Endothelial cell of umbilical vein (primary cell): ENCODE measurements around the gene SRPX2. TPM values are rescaled to one million over a fixed set of nuclear protein-coding genes. Genes with fewer than 3 reads are reported as not detected.

ENCODE experiments used
- Bru-seq: library from RNA; stranded (reverse); fragments of 400-500 nt; gene quantifications from one replicate; lab custom pipeline; 2021; lab: Mats Ljungman, UMichigan
- BruChase-seq, 2 experiments: library from RNA; stranded (reverse); fragments of 400-500 nt; gene quantifications; one replicate each; lab custom pipeline; 2021; lab: Mats Ljungman, UMichigan
- BruUV-seq: library from RNA; stranded (reverse); fragments of 400-500 nt; replicated peaks from 2 replicates; lab custom pipeline; 2021; lab: Mats Ljungman, UMichigan
- CTCF ChIA-PET: fragments of 300-600, 350-600 bp; sonication (Branson Sonifier 250); formaldehyde crosslinking; loops from one replicate; lab custom pipeline; 2021; ENCODE audit warnings: antibody characterized with exemption, inconsistent platforms; lab: Charles Lee
- POLR2A ChIA-PET: fragments of 300-600, 350-600 bp; sonication (Branson Sonifier 250); formaldehyde crosslinking; loops from one replicate; lab custom pipeline; 2021; ENCODE audit warnings: antibody characterized with exemption, inconsistent platforms; lab: Charles Lee
- DNase-seq: peaks from one replicate; pipeline ENCODE4 v3.0.0-alpha.2; 2011; ENCODE audit warnings: low read depth, low spot score
- FAIRE-seq: peaks from 2 replicates; lab custom pipeline; 2011; peaks lifted over from hg19 to GRCh38; lab: Jason Lieb, UNC
- H2AFZ ChIP-seq: 2 replicates; pipeline ENCODE4 v1.6.0; 2012; ENCODE audit warnings: low read depth, low read length, control low read depth, inconsistent platforms
- H3K27ac ChIP-seq: 2 replicates; pipeline ENCODE4 v1.5.1; 2011; ENCODE audit warnings: low read depth, mild to moderate bottlenecking, control low read depth, low read length, moderate library complexity; ENCODE audit not compliant: insufficient read depth
- H3K27me3 ChIP-seq, 2 experiments: 2 replicates each; pipeline versions ENCODE4 v1.6.0 to v1.6.1; 2011; ENCODE audit warnings: low read length in 2 of 2, mixed read lengths in 1 of 2; ENCODE audit not compliant: control insufficient read depth in 2 of 2, insufficient read depth in 2 of 2
- H3K36me3 ChIP-seq, 2 experiments: 2 replicates in 1 of 2; 3 replicates in 1 of 2; pipeline ENCODE4 v1.5.1; 2011; ENCODE audit warnings: low read length in 2 of 2, mild to moderate bottlenecking in 1 of 2, moderate library complexity in 1 of 2; ENCODE audit not compliant: control insufficient read depth in 2 of 2, insufficient read depth in 2 of 2; ENCODE audit errors: extremely low read depth in 1 of 2
- H3K4me1 ChIP-seq: 3 replicates; pipeline ENCODE4 v1.5.1; 2011; ENCODE audit warnings: mild to moderate bottlenecking, low read length; ENCODE audit not compliant: control insufficient read depth, insufficient read depth; ENCODE audit errors: extremely low read depth
- H3K4me2 ChIP-seq: 2 replicates; pipeline ENCODE4 v1.6.1; 2011; ENCODE audit warnings: low read length, control low read depth, mixed read lengths; ENCODE audit not compliant: insufficient read depth
- H3K4me3 ChIP-seq, 3 experiments: fragments of 200-600 bp in 1 of 3; sonication (generic), shearing (Covaris generic) in 1 of 3; replicated peaks in 1 of 3; 2 replicates each; pipeline ENCODE4 v1.5.1; 2011 to 2016; ENCODE audit warnings: control low read depth in 3 of 3, low read length in 3 of 3, mild to moderate bottlenecking in 2 of 3, inconsistent platforms in 1 of 3, low read depth in 1 of 3, moderate library complexity in 1 of 3; ENCODE audit not compliant: insufficient read depth in 1 of 3
- H3K79me2 ChIP-seq: 2 replicates; pipeline ENCODE4 v1.6.0; 2012; ENCODE audit warnings: low read length, inconsistent platforms; ENCODE audit not compliant: control insufficient read depth, insufficient read depth
- H3K9ac ChIP-seq: replicated peaks from 2 replicates; pipeline ENCODE3; 2011; ENCODE audit warnings: low read length, control low read depth; ENCODE audit not compliant: insufficient read depth; ENCODE audit errors: extremely low read depth
- H3K9me1 ChIP-seq: replicated peaks from 3 replicates; pipeline ENCODE4 v1.6.0; 2011; ENCODE audit warnings: mild to moderate bottlenecking, low read length; ENCODE audit not compliant: control insufficient read depth, insufficient read depth; ENCODE audit errors: extremely low read depth
- H3K9me3 ChIP-seq: replicated peaks from 2 replicates; pipeline ENCODE4 v1.5.1; 2012; ENCODE audit warnings: low read length, inconsistent platforms; ENCODE audit not compliant: control insufficient read depth, insufficient read depth
- H4K20me1 ChIP-seq: replicated peaks from 2 replicates; pipeline ENCODE3; 2011; ENCODE audit warnings: mild to moderate bottlenecking, low read length; ENCODE audit not compliant: control insufficient read depth, insufficient read depth; ENCODE audit errors: extremely low read depth
- EZH2 ChIP-seq: IDR thresholded peaks from 2 replicates; pipeline ENCODE4 v1.6.1; 2012; ENCODE audit warnings: borderline replicate concordance, low read depth, mild to moderate bottlenecking, moderate library complexity, low read length, inconsistent platforms; ENCODE audit not compliant: severe bottlenecking
- FOS ChIP-seq: IDR thresholded peaks from 2 replicates; pipeline ENCODE4 v1.6.1; 2011; ENCODE audit warnings: mild to moderate bottlenecking, low read length, moderate library complexity, borderline replicate concordance; ENCODE audit not compliant: insufficient read depth
- JUN ChIP-seq: IDR thresholded peaks from 2 replicates; pipeline ENCODE4 v1.6.1; 2011; ENCODE audit warnings: borderline replicate concordance, low read depth; ENCODE audit not compliant: insufficient read length, insufficient read depth
- MYC ChIP-seq: IDR thresholded peaks from one replicate; pipeline ENCODE4 v1.6.1; 2011; ENCODE audit warnings: mild to moderate bottlenecking, low read depth, low read length
- POLR2A ChIP-seq: IDR thresholded peaks from 2 replicates; pipeline ENCODE4 v1.6.1; 2012; ENCODE audit warnings: low read depth, mild to moderate bottlenecking, control low read depth, low read length
- POLR2AphosphoS5 ChIP-seq: IDR thresholded peaks from 2 replicates; pipeline ENCODE4 v1.6.1; 2012; ENCODE audit warnings: low read depth, mild to moderate bottlenecking, control low read depth, low read length, moderate library complexity; ENCODE audit not compliant: insufficient read depth
- dilution Hi-C: fragments of 300-500 bp; cut with MboI; formaldehyde crosslinking; loops from one replicate; pipeline ENCODE4 v1.15.0; 2019; ENCODE audit warnings: low sequenced_read_pairs; ENCODE audit not compliant: extremely low pct_ligation_motif_present
- intact Hi-C: fragments of 100-400 bp; cut with micrococcal nuclease; formaldehyde crosslinking; loops from one replicate; pipeline ENCODE4 v1.10.0; 2022
- long read RNA-seq: library from polyadenylated mRNA; stranded (forward); transcript quantifications from one replicate; pipeline ENCODE4 v2.0.0, GENCODE V29; 2021
- polyA minus RNA-seq, 3 experiments: library from RNA; depleted of rRNA, polyadenylated mRNA; stranded (reverse); fragments of >200 nt; gene quantifications; 1 replicate in 1 of 3; 2 replicates in 2 of 3; pipeline ENCODE4 v1.2.3, GENCODE V29; 2011
- polyA plus RNA-seq, 4 experiments: library from polyadenylated mRNA; depleted of rRNA in 3 of 4; stranded (reverse) in 3 of 4; unstranded in 1 of 4; fragments of >200 nt; gene quantifications; 2 replicates each; pipeline versions ENCODE4 v1.2.1 to v1.2.3, GENCODE V29; 2011 to 2012; ENCODE audit warnings: missing spikeins in 1 of 4
- total RNA-seq: library from RNA; stranded (reverse); gene quantifications from 2 replicates; pipeline ENCODE4 v1.2.3, GENCODE V29; 2021
- TF ChIP-seq, protein P1 (sequence below): IDR thresholded peaks from 2 replicates; pipeline ENCODE4 v1.6.1; 2011; ENCODE audit not compliant: insufficient read depth, insufficient read length

Gene SRPX2, protein sequence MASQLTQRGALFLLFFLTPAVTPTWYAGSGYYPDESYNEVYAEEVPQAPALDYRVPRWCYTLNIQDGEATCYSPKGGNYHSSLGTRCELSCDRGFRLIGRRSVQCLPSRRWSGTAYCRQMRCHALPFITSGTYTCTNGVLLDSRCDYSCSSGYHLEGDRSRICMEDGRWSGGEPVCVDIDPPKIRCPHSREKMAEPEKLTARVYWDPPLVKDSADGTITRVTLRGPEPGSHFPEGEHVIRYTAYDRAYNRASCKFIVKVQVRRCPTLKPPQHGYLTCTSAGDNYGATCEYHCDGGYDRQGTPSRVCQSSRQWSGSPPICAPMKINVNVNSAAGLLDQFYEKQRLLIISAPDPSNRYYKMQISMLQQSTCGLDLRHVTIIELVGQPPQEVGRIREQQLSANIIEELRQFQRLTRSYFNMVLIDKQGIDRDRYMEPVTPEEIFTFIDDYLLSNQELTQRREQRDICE
- total RNA-seq (124 and 133 TPM in 2 replicates), polyA plus RNA-seq (260 and 265 TPM in 2 replicates), polyA minus RNA-seq (336 and 411 TPM in 2 replicates), Bru-seq, nascent RNA (percentile 91 among the genes with signal in this experiment), BruChase-seq, experiment 1, labeled RNA remaining after a 6-hour chase (percentile 97 among the genes with signal in this experiment), BruChase-seq, experiment 2, labeled RNA remaining after a 2-hour chase (percentile 95 among the genes with signal in this experiment)
- 193 and 194 TPM in 2 replicates for polyA plus RNA-seq (2011; cell fraction: cytosol; rRNA removed)
- 366 and 392 TPM in 2 replicates for polyA plus RNA-seq (2011; cell fraction: nucleus; rRNA removed)
- 154 and 267 TPM in 2 replicates for polyA plus RNA-seq (2012)
- not detected for polyA minus RNA-seq (2011; cell fraction: cytosol; rRNA and poly(A)+ RNA removed)
- polyA minus RNA-seq (2011; cell fraction: nucleus; rRNA and poly(A)+ RNA removed), result 177 and 282 TPM in 2 replicates
- long read RNA-seq, full-length matches to known transcripts, result 64 of 112 reads
- long read RNA-seq, partial matches to known transcripts, result 26 of 112 reads
- long read RNA-seq, other reads (novel, unspliced or antisense), result 22 of 112 reads

- intact Hi-C loops (loop anchor here (1.0 to 5.0 kb wide), 2 partner anchors 8 to 748 kb away; partner anchors contain the start of genes RPL36A and TSPAN6), dilution Hi-C loops (no loop called here)
- ChIA-PET CTCF (interaction anchor here (0.6 to 4.1 kb wide), 4 partner anchors 9 to 518 kb away, joined by 3 to 10 read pairs (median 4); no protein-coding TSS in a partner anchor), POLR2A (no interaction called here)
- TF ChIP-seq JUN (peak; percentile 81), POLR2A (peak; percentile 83), MYC (no peak), EZH2 (no peak), FOS (peak; percentile 83), POLR2AphosphoS5 (peak; percentile 78)
- TF ChIP-seq, protein P1, sequence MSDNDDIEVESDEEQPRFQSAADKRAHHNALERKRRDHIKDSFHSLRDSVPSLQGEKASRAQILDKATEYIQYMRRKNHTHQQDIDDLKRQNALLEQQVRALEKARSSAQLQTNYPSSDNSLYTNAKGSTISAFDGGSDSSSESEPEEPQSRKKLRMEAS, result no peak
- H3K27me3 ChIP-seq, result no peaks in the 10 kb centered on the region
- peak within 1 kb of the TSS; percentile 52 to 95 (median 88) for H3K4me3 ChIP-seq
- peak within 1 kb of the TSS; percentile 87 for H3K9ac ChIP-seq
- H4K20me1 ChIP-seq, result no peaks in the 10 kb centered on the region
- H3K79me2 ChIP-seq, result peaks cover 42% of the 10 kb centered on the region
- peak within 1 kb of the TSS; percentile 99 for H3K27ac ChIP-seq
- peaks cover 53% of the 10 kb centered on the region for H3K4me1 ChIP-seq
- DNase-seq (peak; percentile 85), FAIRE-seq (peak; percentile 88)
- no peaks in the 10 kb centered on the region for H3K9me3 ChIP-seq
- H3K9me1 ChIP-seq, result no peaks in the 10 kb centered on the region
- peak within 1 kb of the TSS; percentile 23 for H2AFZ ChIP-seq
- TSS peak; percentile 53 for BruUV-seq
- no peaks in the 10 kb centered on the region for H3K36me3 ChIP-seq
- H3K4me2 ChIP-seq, result peak within 1 kb of the TSS; percentile 95
Observed at GRCh38 chrX:100643956-100644860, at the start of gene SRPX2. Gene SRPX2, plus strand, starts transcription at chrX:100644199. Its CDS starts 2,124 bp downstream, at chrX:100646323.
